Measurements from ENCODE around the gene RSPRY1.
"Not testable (repeated sequence)": the region's sequence is repeated elsewhere in the genome, so short reads cannot be mapped to it uniquely, and the experiment has no call there.

GRCh38 chr16:57187902-57188710 lies 2.0 kb downstream of the RSPRY1 start:
- TF ChIP-seq EZH2 (IDR thresholded peaks at IDR 0.05; ENCODE audit: insufficient read depth, low read length); CTCF (IDR thresholded peaks at IDR 0.05; ENCODE audit: insufficient read depth, low read depth, low read length): not testable (repeated sequence)
